Upper lobe of right lung (tissue), 1 donor: ENCODE data around the gene LRRK1. TPM values are rescaled to one million over a fixed set of nuclear protein-coding genes. Genes with fewer than 3 reads are reported as not detected.

Experiments used
- ATAC-seq: fragments of 200-7000 bp; cut with Tn5 transposase; one replicate; pipeline ENCODE4 v1.9.1; 2020; ENCODE audit warnings: mild to moderate bottlenecking, moderate library complexity
- DNase-seq: peaks from one replicate; pipeline ENCODE4 v3.0.0-alpha.2; 2020
- H3K27ac ChIP-seq: fragments of 200-600 bp; one replicate; pipeline ENCODE4 v1.8.0; 2022
- H3K27me3 ChIP-seq: fragments of 200-600 bp; one replicate; pipeline ENCODE4 v1.8.0; 2022; ENCODE audit warnings: mild to moderate bottlenecking
- H3K36me3 ChIP-seq: fragments of 200-600 bp; one replicate; pipeline ENCODE4 v1.8.0; 2022
- H3K4me1 ChIP-seq: fragments of 200-600 bp; one replicate; pipeline ENCODE4 v1.8.0; 2022
- H3K4me3 ChIP-seq: fragments of 200-600 bp; one replicate; pipeline ENCODE4 v1.8.0; 2022; ENCODE audit warnings: mild to moderate bottlenecking
- H3K9me3 ChIP-seq: fragments of 200-600 bp; one replicate; pipeline ENCODE4 v1.8.0; 2022
- intact Hi-C: fragments of 100-400 bp; cut with DNase I; formaldehyde crosslinking; loops from one replicate; pipeline ENCODE4 v1.11.0; 2022
- total RNA-seq: library from RNA; stranded (reverse); fragmentation: NEBNext Ultra II Directional; extraction: Animal tissue kit (Norgen Biotek cat#: 25700); gene quantifications from one replicate; pipeline ENCODE4 v1.2.1, GENCODE V29; 2021
- TF ChIP-seq, protein P1 (sequence below): fragments of 200-600 bp; IDR thresholded peaks from one replicate; pipeline ENCODE4 v1.8.0; 2022; ENCODE audit warnings: antibody characterized with exemption
- donor health status: DM: no; HTN: yes; CAD: no; lungs with severe emphysema.

Gene LRRK1
- total RNA-seq, 1 donor from 2014 or later, result 22.6 TPM

GRCh38 chr15:101031213-101031612 is 112.1 kb downstream of the LRRK1 start:
- H3K4me1 ChIP-seq, result peaks cover 12% of the 10 kb centered on the region
- no peaks in the 10 kb centered on the region for H3K9me3 ChIP-seq
- no peaks in the 10 kb centered on the region for H3K27me3 ChIP-seq
- H3K4me3 ChIP-seq, result no peak overlapping the region
- peak; percentile 20 for DNase-seq
- intact Hi-C loops, result no loop called here
- peaks cover 14% of the 10 kb centered on the region for H3K36me3 ChIP-seq
- TF ChIP-seq, protein P1, sequence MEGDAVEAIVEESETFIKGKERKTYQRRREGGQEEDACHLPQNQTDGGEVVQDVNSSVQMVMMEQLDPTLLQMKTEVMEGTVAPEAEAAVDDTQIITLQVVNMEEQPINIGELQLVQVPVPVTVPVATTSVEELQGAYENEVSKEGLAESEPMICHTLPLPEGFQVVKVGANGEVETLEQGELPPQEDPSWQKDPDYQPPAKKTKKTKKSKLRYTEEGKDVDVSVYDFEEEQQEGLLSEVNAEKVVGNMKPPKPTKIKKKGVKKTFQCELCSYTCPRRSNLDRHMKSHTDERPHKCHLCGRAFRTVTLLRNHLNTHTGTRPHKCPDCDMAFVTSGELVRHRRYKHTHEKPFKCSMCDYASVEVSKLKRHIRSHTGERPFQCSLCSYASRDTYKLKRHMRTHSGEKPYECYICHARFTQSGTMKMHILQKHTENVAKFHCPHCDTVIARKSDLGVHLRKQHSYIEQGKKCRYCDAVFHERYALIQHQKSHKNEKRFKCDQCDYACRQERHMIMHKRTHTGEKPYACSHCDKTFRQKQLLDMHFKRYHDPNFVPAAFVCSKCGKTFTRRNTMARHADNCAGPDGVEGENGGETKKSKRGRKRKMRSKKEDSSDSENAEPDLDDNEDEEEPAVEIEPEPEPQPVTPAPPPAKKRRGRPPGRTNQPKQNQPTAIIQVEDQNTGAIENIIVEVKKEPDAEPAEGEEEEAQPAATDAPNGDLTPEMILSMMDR, result no peak
- ATAC-seq, result peak; percentile 47
- H3K27ac ChIP-seq, result no peak overlapping the region

DNA sequence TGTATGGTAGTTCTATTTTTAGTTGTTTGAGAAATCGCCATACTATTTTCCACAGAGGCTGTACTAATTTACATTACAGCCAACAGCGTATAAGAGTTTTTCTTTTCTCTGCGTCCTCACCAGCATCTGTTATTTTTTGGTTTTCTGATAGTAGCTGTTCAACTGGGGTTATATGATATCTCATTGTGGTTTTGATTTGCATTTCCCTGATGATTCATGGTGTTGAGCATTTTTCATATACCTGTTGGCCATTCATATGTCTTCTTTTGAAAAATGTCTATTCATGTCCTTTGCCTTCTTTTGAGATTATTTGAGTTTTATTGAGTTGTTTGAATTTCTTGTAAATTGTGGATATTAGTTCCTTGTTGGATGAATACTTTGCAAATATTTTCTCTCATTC is 114.6 kb downstream of the LRRK1 start:
- peaks cover 17% of the 10 kb centered on the region for H3K36me3 ChIP-seq
- TF ChIP-seq, protein P1, result no peak
- H3K27me3 ChIP-seq, result no peaks in the 10 kb centered on the region
- no peaks in the 10 kb centered on the region for H3K9me3 ChIP-seq
- no peaks in the 10 kb centered on the region for H3K4me1 ChIP-seq
- DNase-seq (no peak), ATAC-seq (no peak)
- H3K27ac ChIP-seq, result no peak overlapping the region
- H3K4me3 ChIP-seq, result no peak overlapping the region
- intact Hi-C loops, result no loop called here

DNA sequence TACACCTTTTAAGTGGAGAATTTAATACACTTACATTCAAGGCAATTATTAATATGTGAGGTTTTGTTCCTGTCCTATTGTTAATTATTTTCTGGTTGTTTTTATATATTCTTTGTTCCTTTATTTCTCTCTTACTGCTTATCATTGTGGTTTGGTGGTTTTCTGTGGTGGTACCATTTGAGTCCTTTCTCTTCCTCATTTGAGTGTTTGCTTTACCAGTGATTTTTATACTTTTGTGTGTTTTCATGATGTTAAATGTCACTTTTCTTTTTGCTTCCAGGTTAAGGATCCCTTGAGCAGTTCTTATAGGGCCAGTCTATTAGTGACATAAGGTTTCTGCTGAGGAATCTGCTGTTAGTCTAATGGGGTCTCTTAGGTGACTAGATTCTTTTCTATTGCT is 116.5 kb downstream of the LRRK1 start:
- Histone ChIP-seq H3K4me3 (no peak overlapping the region), H3K36me3 (peaks cover 11% of the 10 kb centered on the region), H3K4me1 (no peaks in the 10 kb centered on the region), H3K9me3 (no peaks in the 10 kb centered on the region), H3K27ac (no peak overlapping the region), H3K27me3 (no peaks in the 10 kb centered on the region)
- intact Hi-C loops, result no loop called here
- no peak for DNase-seq
- TF ChIP-seq, protein P1, result no peak
- ATAC-seq, result no peak

GRCh38 chr15:101036189-101036588 is 117.0 kb downstream of the LRRK1 start:
- TF ChIP-seq, protein P1, result no peak
- peaks cover 11% of the 10 kb centered on the region for H3K36me3 ChIP-seq
- intact Hi-C loops, result no loop called here
- no peaks in the 10 kb centered on the region for H3K9me3 ChIP-seq
- no peaks in the 10 kb centered on the region for H3K27me3 ChIP-seq
- ATAC-seq (no peak), DNase-seq (no peak)
- H3K27ac ChIP-seq, result no peak overlapping the region
- no peaks in the 10 kb centered on the region for H3K4me1 ChIP-seq
- H3K4me3 ChIP-seq, result no peak overlapping the region

DNA sequence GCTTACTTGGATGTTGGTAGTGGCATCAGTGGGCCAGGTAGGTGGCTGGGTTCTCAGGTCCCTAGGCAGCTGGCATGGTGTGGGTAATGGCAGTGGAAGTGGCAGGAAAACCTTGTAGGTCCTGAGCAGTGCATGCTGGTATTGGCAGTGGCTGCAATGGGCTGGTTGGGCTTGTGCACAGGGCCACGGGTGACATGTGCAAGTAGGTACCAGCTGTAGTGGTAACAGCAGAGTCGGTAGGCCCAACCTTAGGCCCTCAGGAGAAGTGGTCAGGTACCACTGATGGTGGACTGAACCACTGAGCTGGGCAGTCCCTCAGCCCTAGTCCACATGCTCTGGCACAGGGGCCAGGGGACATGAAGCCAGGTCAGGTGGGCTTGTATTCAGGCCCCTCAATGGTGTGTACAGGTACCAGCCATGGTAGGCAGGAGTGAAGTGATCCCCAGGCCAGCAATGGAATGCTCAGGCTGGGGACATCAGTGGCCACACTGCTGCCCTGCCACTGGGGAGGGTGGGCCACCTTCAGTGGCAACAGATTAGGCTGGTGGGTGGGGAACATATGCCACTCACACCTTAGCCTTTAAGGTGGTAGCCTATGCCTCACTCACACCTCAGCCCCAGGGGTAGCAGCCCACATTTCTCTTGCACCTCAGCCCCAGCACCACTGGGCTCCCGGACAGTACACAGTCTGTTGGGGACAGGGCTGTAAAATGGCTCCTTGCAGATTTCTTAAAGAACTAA is 118.1 kb downstream of the LRRK1 start:
- Histone ChIP-seq H3K27me3 (no peaks in the 10 kb centered on the region), H3K9me3 (no peaks in the 10 kb centered on the region), H3K4me1 (no peaks in the 10 kb centered on the region), H3K36me3 (peaks cover 11% of the 10 kb centered on the region), H3K27ac (no peak overlapping the region), H3K4me3 (no peak overlapping the region)
- ATAC-seq, result peak; percentile 23
- peak; percentile 29 for DNase-seq
- TF ChIP-seq, protein P1, result no peak
- intact Hi-C loops, result no loop called here
